H1 (cell line): ENCODE measurements around the gene SORL1-AS1.

Source experiments
- CTCF ChIA-PET: fragments of 300-600 bp; sonication (Branson Sonifier 250); formaldehyde crosslinking; loops from one replicate; lab custom pipeline; 2021; ENCODE audit not compliant: partially characterized antibody; lab: Charles Lee
- POLR2A ChIA-PET: fragments of 300-600 bp; sonication (Branson Sonifier 250); formaldehyde crosslinking; loops from one replicate; lab custom pipeline; 2021; ENCODE audit warnings: inconsistent platforms; ENCODE audit not compliant: partially characterized antibody; lab: Charles Lee
- DNase-seq, 2 experiments: peaks; one replicate each; pipeline versions ENCODE4 v3.0.0 to v3.0.0-alpha.2; 2010 to 2022; ENCODE audit warnings: low spot score in 2 of 2, low read depth in 1 of 2, mixed read lengths in 1 of 2
- FAIRE-seq: peaks from 2 replicates; lab custom pipeline; 2011; peaks lifted over from hg19 to GRCh38; lab: Jason Lieb, UNC
- H2AFZ ChIP-seq: 2 replicates; pipeline ENCODE4 v1.8.1; 2012; ENCODE audit warnings: low read length, inconsistent platforms
- H2AK5ac ChIP-seq: 2 replicates; pipeline ENCODE4 v1.6.1; 2013; ENCODE audit warnings: low read depth, low read length
- H2BK120ac ChIP-seq: replicated peaks from 2 replicates; pipeline ENCODE3; 2013; ENCODE audit warnings: low read depth, low read length, inconsistent platforms
- H2BK12ac ChIP-seq: 2 replicates; pipeline ENCODE4 v1.6.1; 2013; ENCODE audit warnings: low read depth, low read length
- H2BK15ac ChIP-seq: 2 replicates; pipeline ENCODE4 v1.6.1; 2013; ENCODE audit warnings: low read length
- H2BK20ac ChIP-seq: 2 replicates; pipeline ENCODE4 v1.6.1; 2013; ENCODE audit warnings: low read length
- H2BK5ac ChIP-seq: 2 replicates; pipeline ENCODE4 v1.6.1; 2013; ENCODE audit warnings: low read depth, low read length
- H3K14ac ChIP-seq: 2 replicates; pipeline ENCODE4 v1.6.1; 2013; ENCODE audit warnings: inconsistent platforms; ENCODE audit not compliant: insufficient read length
- H3K18ac ChIP-seq: 2 replicates; pipeline ENCODE4 v1.6.1; 2013; ENCODE audit warnings: low read length; ENCODE audit errors: extremely low read depth
- H3K23ac ChIP-seq: 2 replicates; pipeline ENCODE4 v1.6.1; 2013; ENCODE audit warnings: inconsistent platforms; ENCODE audit not compliant: insufficient read length
- H3K23me2 ChIP-seq: 2 replicates; pipeline ENCODE4 v1.6.1; 2013; ENCODE audit warnings: low read depth, low read length
- H3K27ac ChIP-seq: 2 replicates; pipeline ENCODE4 v1.6.1; 2011; ENCODE audit warnings: low read depth, low read length, inconsistent platforms
- H3K27me3 ChIP-seq, 4 experiments: replicated peaks in 1 of 4; 1 replicate in 1 of 4; 2 replicates in 3 of 4; pipeline versions ENCODE4 v1.6.1 to v1.8.1; 2011 to 2013; ENCODE audit warnings: low read length in 3 of 4, mild to moderate bottlenecking in 3 of 4, inconsistent platforms in 2 of 4, mixed read lengths in 2 of 4, moderate library complexity in 1 of 4; ENCODE audit not compliant: control insufficient read depth in 3 of 4, insufficient read depth in 3 of 4; ENCODE audit errors: extremely low read depth in 1 of 4
- H3K36me3 ChIP-seq, 4 experiments: 2 replicates each; pipeline versions ENCODE4 v1.6.1 to v1.8.1; 2011 to 2013; ENCODE audit warnings: mild to moderate bottlenecking in 4 of 4, low read length in 3 of 4, moderate library complexity in 2 of 4, control low read depth in 1 of 4, inconsistent platforms in 1 of 4; ENCODE audit not compliant: insufficient read depth in 4 of 4, control insufficient read depth in 2 of 4
- H3K4ac ChIP-seq: replicated peaks from 2 replicates; pipeline ENCODE3; 2013; ENCODE audit warnings: low read length, low read depth, mixed read lengths, inconsistent platforms; ENCODE audit not compliant: insufficient read length
- H3K4me1 ChIP-seq, 4 experiments: replicated peaks in 1 of 4; 1 replicate in 1 of 4; 2 replicates in 3 of 4; pipeline versions ENCODE4 v1.6.1 to v1.8.1; 2011 to 2013; ENCODE audit warnings: low read length in 3 of 4, inconsistent platforms in 2 of 4, mixed read lengths in 1 of 4; ENCODE audit not compliant: insufficient read depth in 4 of 4, control insufficient read depth in 3 of 4
- H3K4me2 ChIP-seq, 2 experiments: 2 replicates each; pipeline versions ENCODE4 v1.6.1 to v1.8.1; 2011 to 2013; ENCODE audit warnings: low read depth in 2 of 2, low read length in 2 of 2, control low read depth in 1 of 2, inconsistent platforms in 1 of 2, mild to moderate bottlenecking in 1 of 2; ENCODE audit not compliant: insufficient read depth in 1 of 2
- H3K4me3 ChIP-seq, 4 experiments: fragments of 200-600, 300-600 bp in 1 of 4; sonication (generic), shearing (Covaris generic), sonication (Bioruptor Twin) in 1 of 4; 2 replicates each; pipeline versions ENCODE4 v1.5.1 to v1.8.1; 2011 to 2016; ENCODE audit warnings: low read length in 4 of 4, low read depth in 3 of 4, control low read depth in 2 of 4, inconsistent platforms in 2 of 4, mild to moderate bottlenecking in 2 of 4, mixed read lengths in 1 of 4, moderate library complexity in 1 of 4; ENCODE audit not compliant: insufficient read depth in 2 of 4; ENCODE audit errors: extremely low read depth in 1 of 4
- H3K56ac ChIP-seq: replicated peaks from 2 replicates; pipeline ENCODE3; 2013; ENCODE audit warnings: low read depth, mild to moderate bottlenecking, mixed read lengths, low read length, inconsistent platforms; ENCODE audit not compliant: insufficient read length
- H3K79me1 ChIP-seq: 2 replicates; pipeline ENCODE4 v1.6.1; 2013; ENCODE audit warnings: low read depth, low read length, control low read depth
- H3K79me2 ChIP-seq, 2 experiments: 2 replicates each; pipeline versions ENCODE4 v1.6.1 to v1.8.1; 2012 to 2013; ENCODE audit warnings: low read length in 2 of 2, mild to moderate bottlenecking in 2 of 2, inconsistent platforms in 1 of 2; ENCODE audit not compliant: insufficient read depth in 2 of 2, control insufficient read depth in 1 of 2
- H3K9ac ChIP-seq, 4 experiments: replicated peaks in 1 of 4; 1 replicate in 1 of 4; 2 replicates in 3 of 4; pipeline versions ENCODE4 v1.6.1 to v1.8.1; 2011 to 2013; ENCODE audit warnings: low read depth in 3 of 4, low read length in 3 of 4, control low read depth in 2 of 4, mild to moderate bottlenecking in 2 of 4, moderate library complexity in 2 of 4, inconsistent platforms in 1 of 4; ENCODE audit errors: extremely low read depth in 1 of 4
- H3K9me3 ChIP-seq, 2 experiments: 2 replicates each; pipeline versions ENCODE4 v1.6.1 to v1.8.1; 2012 to 2013; ENCODE audit warnings: mild to moderate bottlenecking in 2 of 2, moderate library complexity in 2 of 2, control low read depth in 1 of 2, inconsistent platforms in 1 of 2, low read depth in 1 of 2, low read length in 1 of 2, mixed read lengths in 1 of 2; ENCODE audit not compliant: insufficient read depth in 2 of 2
- H4K20me1 ChIP-seq, 2 experiments: replicated peaks in 1 of 2; 2 replicates each; pipeline versions ENCODE3 to v1.8.1; 2011 to 2013; ENCODE audit warnings: inconsistent platforms in 2 of 2, low read length in 2 of 2, mild to moderate bottlenecking in 1 of 2; ENCODE audit not compliant: insufficient read depth in 2 of 2, control insufficient read depth in 1 of 2
- H4K5ac ChIP-seq: 2 replicates; pipeline ENCODE4 v1.6.1; 2013; ENCODE audit warnings: low read length, low read depth, mixed read lengths, inconsistent platforms; ENCODE audit not compliant: insufficient read length
- H4K8ac ChIP-seq: 2 replicates; pipeline ENCODE4 v1.8.0; 2013; ENCODE audit warnings: mild to moderate bottlenecking, moderate library complexity, low read length, inconsistent platforms; ENCODE audit not compliant: insufficient read depth; ENCODE audit errors: extremely low read depth
- H4K91ac ChIP-seq: replicated peaks from 2 replicates; pipeline ENCODE3; 2013; ENCODE audit warnings: low read length, mixed read lengths, inconsistent platforms; ENCODE audit not compliant: insufficient read length
- BACH1 ChIP-seq: IDR thresholded peaks from 2 replicates; pipeline ENCODE4 v1.6.1; 2012; ENCODE audit warnings: low read length, improper control_type of control experiment
- JUN ChIP-seq: IDR thresholded peaks from 2 replicates; pipeline ENCODE4 v1.6.1; 2011; ENCODE audit warnings: low read depth, mild to moderate bottlenecking, improper control_type of control experiment, low read length
- POU5F1 ChIP-seq: IDR thresholded peaks from 2 replicates; pipeline ENCODE4 v1.6.1; 2011; ENCODE audit warnings: low read depth, mild to moderate bottlenecking, low read length, moderate library complexity
- SRF ChIP-seq: IDR thresholded peaks from 2 replicates; pipeline ENCODE4 v1.6.1; 2011; ENCODE audit warnings: mild to moderate bottlenecking, low read depth, low read length, moderate library complexity
- ZNF274 ChIP-seq: IDR thresholded peaks from 2 replicates; pipeline ENCODE4 v1.7.0; 2012; ENCODE audit warnings: low read length, borderline replicate concordance; ENCODE audit errors: extremely low read depth
- WGBS, 2 experiments: shearing (Covaris generic) in 1 of 2; methylation state at CpG; one replicate each; pipeline versions ENCODE4 v1.1.6 to v1.1.7; 2013 to 2015; ENCODE audit warnings: low lambda C conversion rate in 2 of 2, mixed read lengths in 2 of 2, inconsistent platforms in 1 of 2, low coverage in 1 of 2, missing lambda C conversion rate in 1 of 2; ENCODE audit not compliant: insufficient replicate concordance in 2 of 2, insufficient coverage in 1 of 2, insufficient read length in 1 of 2; ENCODE audit errors: extremely low coverage in 1 of 2, missing lambda C conversion rate in 1 of 2; 5-methylcytosine and 5-hydroxymethylcytosine counted together

The SORL1-AS1 gene

DNA sequence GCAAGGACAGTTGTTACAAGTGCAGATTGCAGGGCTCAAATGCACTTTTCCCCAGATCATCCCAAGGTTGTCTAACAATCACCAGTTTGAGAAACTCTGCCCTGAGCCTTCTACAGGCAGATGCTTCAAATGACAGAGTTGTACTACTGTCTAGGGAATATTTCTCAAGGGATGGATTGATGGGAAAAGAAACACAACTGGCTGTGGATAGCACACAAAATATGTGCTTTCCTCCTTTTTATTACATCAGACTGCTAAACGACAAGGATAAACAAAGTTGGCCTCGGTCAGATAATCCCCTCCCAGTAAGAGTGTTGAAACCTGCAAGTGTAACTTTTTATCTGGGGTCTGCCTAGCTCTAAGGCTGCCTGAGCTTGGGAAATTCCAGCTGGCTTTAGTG is 46.6 kb upstream of the SORL1-AS1 start:
- H2BK120ac ChIP-seq = no peak overlapping the region
- no peaks in the 10 kb centered on the region for H3K79me2 ChIP-seq
- no peak overlapping the region for H3K4me3 ChIP-seq
- H3K27me3 ChIP-seq = no peaks in the 10 kb centered on the region
- POLR2A ChIA-PET = no interaction called here
- H2AK5ac ChIP-seq = no peak overlapping the region
- H3K36me3 ChIP-seq = peaks cover 3 to 52% (median 21%) of the 10 kb centered on the region in 4 experiments; a peak in 5 of 8 replicates
- TF ChIP-seq SRF (no peak), JUN (no peak), BACH1 (no peak), POU5F1 (no peak), ZNF274 (no peak)
- TF ChIP-seq, all 59 proteins: peak for 0
- H3K9ac ChIP-seq = no peak overlapping the region
- no peak overlapping the region for H4K91ac ChIP-seq
- no peak overlapping the region for H2BK20ac ChIP-seq
- no peaks in the 10 kb centered on the region; the same call in 1 of the 2 replicates for H3K79me1 ChIP-seq
- H3K23ac ChIP-seq = no peak overlapping the region
- DNase-seq = no peak
- H3K9me3 ChIP-seq = no peaks in the 10 kb centered on the region
- H3K23me2 ChIP-seq = no peaks in the 10 kb centered on the region
- no peak overlapping the region for H3K18ac ChIP-seq
- CTCF ChIA-PET = interaction anchor here (0.7 to 0.9 kb wide), 2 partner anchors 33 to 38 kb away, joined by 3 to 4 read pairs; no protein-coding TSS in a partner anchor
- H4K5ac ChIP-seq = no peak overlapping the region
- H2AFZ ChIP-seq = no peak overlapping the region
- H2BK15ac ChIP-seq = no peak overlapping the region
- FAIRE-seq = no peak
- H3K56ac ChIP-seq = no peak overlapping the region
- no peak overlapping the region for H2BK12ac ChIP-seq
- no peak overlapping the region for H3K4ac ChIP-seq
- H3K14ac ChIP-seq = no peak overlapping the region
- H3K4me1 ChIP-seq = peaks cover 0 to 7% (median 4%) of the 10 kb centered on the region in 4 experiments; a peak in 4 of 7 replicates
- 88% methylated on average over 2 of the region's 2 CpGs; no CpG with 5 or more reads in 1 of the 2 experiments for WGBS, 2 experiments
- H4K8ac ChIP-seq = no peak overlapping the region
- H2BK5ac ChIP-seq = no peak overlapping the region
- H4K20me1 ChIP-seq = no peaks in the 10 kb centered on the region
- H3K4me2 ChIP-seq = no peak overlapping the region
- no peak overlapping the region for H3K27ac ChIP-seq
